Breast epithelium (tissue), 4 donors: Measurements from ENCODE around the gene CBX1. TPM values are rescaled to one million over a fixed set of nuclear protein-coding genes. Genes with fewer than 3 reads are reported as not detected.

Source experiments
- DNase-seq, 2 donors: peaks; one replicate each; pipeline ENCODE4 v3.0.0-alpha.2; 2019; ENCODE audit warnings: low spot score in 2 of 2
- H3K27ac ChIP-seq, 2 donors: fragments of 200-600 bp; sonication (generic) in 1 of 2; one replicate each; pipeline ENCODE4 v1.5.1; 2016 to 2019; ENCODE audit warnings: mild to moderate bottlenecking in 1 of 2
- H3K27me3 ChIP-seq, 2 donors: fragments of 200-600 bp; sonication (generic) in 1 of 2; one replicate each; pipeline versions ENCODE4 v1.5.1 to v1.6.0; 2017 to 2019; ENCODE audit warnings: control low read depth in 1 of 2, mild to moderate bottlenecking in 1 of 2
- H3K36me3 ChIP-seq: fragments of 200-600 bp; one replicate; pipeline ENCODE4 v1.5.1; 2019
- H3K4me1 ChIP-seq, 2 donors: fragments of 200-600 bp; sonication (generic); one replicate each; pipeline ENCODE4 v1.5.1; 2016 to 2019; ENCODE audit warnings: control low read depth in 1 of 2
- H3K4me3 ChIP-seq, 3 donors: fragments of 200-600 bp; sonication (generic); 1 replicate in 2 of 3; 2 replicates in 1 of 3; pipeline ENCODE4 v1.5.1; 2016 to 2019; ENCODE audit warnings: mild to moderate bottlenecking in 3 of 3, moderate library complexity in 2 of 3
- H3K9me3 ChIP-seq, 2 donors: fragments of 200-600 bp; sonication (generic) in 1 of 2; one replicate each; pipeline ENCODE4 v1.5.1; 2016 to 2019; ENCODE audit warnings: control low read depth in 1 of 2
- POLR2A ChIP-seq: fragments of 450-650 bp; IDR thresholded peaks from one replicate; pipeline ENCODE4 v1.6.1; 2016; ENCODE audit warnings: antibody characterized with exemption, mild to moderate bottlenecking, moderate library complexity
- POLR2AphosphoS5 ChIP-seq, 3 donors: sonication (generic); formaldehyde crosslinking; IDR thresholded peaks; one replicate each; pipeline ENCODE4 v1.6.1; 2017; ENCODE audit warnings: antibody characterized with exemption in 3 of 3
- intact Hi-C: fragments of 100-400 bp; cut with DNase I; formaldehyde crosslinking; loops from one replicate; pipeline ENCODE4 v1.15.1; 2023; ENCODE audit warnings: low total_unique reads
- total RNA-seq, 3 donors: library from RNA; depleted of rRNA; stranded (reverse); fragments of >200 nt; gene quantifications; one replicate each; pipeline ENCODE4 v1.1.0, GENCODE V29; 2016
- TF ChIP-seq, protein P1 (sequence below), 3 donors: fragments of 450-650 bp; IDR thresholded peaks; one replicate each; pipeline ENCODE4 v1.5.1; 2016 to 2017; ENCODE audit warnings: antibody characterized with exemption in 3 of 3, mild to moderate bottlenecking in 3 of 3, moderate library complexity in 3 of 3

CBX1 gene
- total RNA-seq, 3 donors from 2014 or later = 29.0 to 45.8 (median 45.2) TPM

- no peak overlapping the region for H3K27ac ChIP-seq
- no peaks in the 10 kb centered on the region for H3K4me1 ChIP-seq
- H3K27me3 ChIP-seq = peaks cover 0 to 24% of the 10 kb centered on the region in 2 donors
- H3K9me3 ChIP-seq = no peaks in the 10 kb centered on the region
- TF ChIP-seq POLR2AphosphoS5 (IDR thresholded peaks at IDR 0.05) (no peak), POLR2A (no peak)
- TF ChIP-seq, protein P1, sequence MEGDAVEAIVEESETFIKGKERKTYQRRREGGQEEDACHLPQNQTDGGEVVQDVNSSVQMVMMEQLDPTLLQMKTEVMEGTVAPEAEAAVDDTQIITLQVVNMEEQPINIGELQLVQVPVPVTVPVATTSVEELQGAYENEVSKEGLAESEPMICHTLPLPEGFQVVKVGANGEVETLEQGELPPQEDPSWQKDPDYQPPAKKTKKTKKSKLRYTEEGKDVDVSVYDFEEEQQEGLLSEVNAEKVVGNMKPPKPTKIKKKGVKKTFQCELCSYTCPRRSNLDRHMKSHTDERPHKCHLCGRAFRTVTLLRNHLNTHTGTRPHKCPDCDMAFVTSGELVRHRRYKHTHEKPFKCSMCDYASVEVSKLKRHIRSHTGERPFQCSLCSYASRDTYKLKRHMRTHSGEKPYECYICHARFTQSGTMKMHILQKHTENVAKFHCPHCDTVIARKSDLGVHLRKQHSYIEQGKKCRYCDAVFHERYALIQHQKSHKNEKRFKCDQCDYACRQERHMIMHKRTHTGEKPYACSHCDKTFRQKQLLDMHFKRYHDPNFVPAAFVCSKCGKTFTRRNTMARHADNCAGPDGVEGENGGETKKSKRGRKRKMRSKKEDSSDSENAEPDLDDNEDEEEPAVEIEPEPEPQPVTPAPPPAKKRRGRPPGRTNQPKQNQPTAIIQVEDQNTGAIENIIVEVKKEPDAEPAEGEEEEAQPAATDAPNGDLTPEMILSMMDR (IDR thresholded peaks at IDR 0.05) = no peak
- intact Hi-C loops = no loop called here
- DNase-seq = no peak
- H3K4me3 ChIP-seq = no peak overlapping the region
- H3K36me3 ChIP-seq = no peaks in the 10 kb centered on the region
Observed at GRCh38 chr17:48148029-48148770, 46.9 kb upstream of the CBX1 start.

- TF ChIP-seq POLR2AphosphoS5 (IDR thresholded peaks at IDR 0.05) = no peak
- no peak for DNase-seq
- intact Hi-C loops = no loop called here
- H3K9me3 ChIP-seq = no peaks in the 10 kb centered on the region
- peaks cover 0 to 3% of the 10 kb centered on the region in 2 donors for H3K27me3 ChIP-seq
- no peak overlapping the region for H3K27ac ChIP-seq
- no peaks in the 10 kb centered on the region for H3K36me3 ChIP-seq
- H3K4me1 ChIP-seq = no peaks in the 10 kb centered on the region
- H3K4me3 ChIP-seq = no peak overlapping the region
Observed at GRCh38 chr17:48144976-48145798, 43.9 kb upstream of the CBX1 start.

DNA sequence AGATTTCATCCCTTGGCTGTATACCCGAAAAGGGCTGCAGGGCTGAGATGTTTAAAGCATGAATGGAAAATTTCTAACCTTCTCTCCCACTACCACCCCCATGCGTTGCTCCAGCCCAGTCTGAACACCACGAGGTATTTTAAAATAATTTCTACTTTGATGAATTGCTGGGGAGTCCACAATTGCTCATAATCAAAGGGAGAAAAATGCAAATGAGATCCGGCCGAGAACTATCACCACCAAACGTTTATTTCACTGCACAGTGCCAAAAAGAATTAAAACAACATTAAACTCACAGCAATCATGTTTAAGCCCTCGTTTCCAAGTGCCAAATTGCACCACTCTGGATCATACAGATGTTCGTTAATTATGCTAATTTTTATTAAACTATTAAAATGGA lies 43.0 kb upstream of the CBX1 start:
- H3K4me3 ChIP-seq = no peak overlapping the region
- no peaks in the 10 kb centered on the region for H3K4me1 ChIP-seq
- no peak for DNase-seq
- H3K27me3 ChIP-seq = peaks cover 0 to under 1% of the 10 kb centered on the region in 2 donors
- TF ChIP-seq, protein P1 (IDR thresholded peaks at IDR 0.05) = no peak
- TF ChIP-seq POLR2AphosphoS5 (IDR thresholded peaks at IDR 0.05) (no peak), POLR2A (no peak)
- intact Hi-C loops = no loop called here
- no peak overlapping the region for H3K27ac ChIP-seq
- no peaks in the 10 kb centered on the region for H3K9me3 ChIP-seq
- no peaks in the 10 kb centered on the region for H3K36me3 ChIP-seq

- no peaks in the 10 kb centered on the region for H3K9me3 ChIP-seq
- no peaks in the 10 kb centered on the region for H3K4me1 ChIP-seq
- no peak overlapping the region for H3K4me3 ChIP-seq
- no peak for DNase-seq
- TF ChIP-seq POLR2A = no peak
- TF ChIP-seq, protein P1 (IDR thresholded peaks at IDR 0.05) = no peak
- TF ChIP-seq POLR2AphosphoS5 (IDR thresholded peaks at IDR 0.05) = no peak
- H3K27me3 ChIP-seq = no peaks in the 10 kb centered on the region
- intact Hi-C loops = no loop called here
- no peak overlapping the region for H3K27ac ChIP-seq
- H3K36me3 ChIP-seq = no peaks in the 10 kb centered on the region
Observed at GRCh38 chr17:48143629-48144028, 42.4 kb upstream of the CBX1 start.

- Histone ChIP-seq H3K4me3 (no peak overlapping the region), H3K4me1 (no peaks in the 10 kb centered on the region), H3K36me3 (no peaks in the 10 kb centered on the region), H3K27me3 (no peaks in the 10 kb centered on the region), H3K9me3 (no peaks in the 10 kb centered on the region), H3K27ac (no peak overlapping the region)
- intact Hi-C loops = no loop called here
- DNase-seq = no peak
- TF ChIP-seq POLR2AphosphoS5 (IDR thresholded peaks at IDR 0.05) (no peak), POLR2A (no peak)
- TF ChIP-seq, protein P1 (IDR thresholded peaks at IDR 0.05) = no peak
Observed at GRCh38 chr17:48139944-48140343, 38.7 kb upstream of the CBX1 start.
